RKO (cell line): ENCODE results near the gene IL21R.
"Not testable (repeated sequence)": the region's sequence is repeated elsewhere in the genome, so short reads cannot be mapped to it uniquely, and the experiment has no call there.

Source experiments
- DNase-seq: peaks from one replicate; pipeline ENCODE4 v3.0.0-alpha.2; 2016; ENCODE audit warnings: low spot score

Gene IL21R

GRCh38 chr16:27374804-27375425 is 27.1 kb upstream of the IL21R start:
- peak; percentile 87 for DNase-seq

- DNase-seq, result no peak
These were observed 24.1 kb upstream of the IL21R start for GRCh38 chr16:27377666-27378485.

GRCh38 chr16:27378871-27379481 is 23.0 kb upstream of the IL21R start:
- no peak for DNase-seq

- no peak for DNase-seq
These were observed 22.1 kb upstream of the IL21R start for GRCh38 chr16:27379919-27380318.

GRCh38 chr16:27381236-27381635 is 20.7 kb upstream of the IL21R start:
- no peak for DNase-seq

- no peak for DNase-seq
These were observed 19.8 kb upstream of the IL21R start for GRCh38 chr16:27381974-27382855.

GRCh38 chr16:27383556-27384243 is 18.3 kb upstream of the IL21R start:
- no peak for DNase-seq

- DNase-seq, result no peak
These were observed 17.5 kb upstream of the IL21R start for GRCh38 chr16:27384425-27384824.

GRCh38 chr16:27385398-27385797 is 16.6 kb upstream of the IL21R start:
- DNase-seq, result no peak

- no peak for DNase-seq
These were observed 15.3 kb upstream of the IL21R start for GRCh38 chr16:27386674-27387073.

- no peak for DNase-seq
These were observed 14.2 kb upstream of the IL21R start for GRCh38 chr16:27387724-27388123.

- no peak for DNase-seq
These were observed 12.6 kb upstream of the IL21R start for GRCh38 chr16:27389272-27389961.

GRCh38 chr16:27390151-27390550 is 11.8 kb upstream of the IL21R start:
- DNase-seq, result no peak

- DNase-seq, result no peak
These were observed 9.3 kb upstream of the IL21R start for GRCh38 chr16:27392671-27393070.

GRCh38 chr16:27394516-27394915 is 7.5 kb upstream of the IL21R start:
- DNase-seq, result no peak

- not testable (repeated sequence) for DNase-seq
These were observed 3.6 kb upstream of the IL21R start for GRCh38 chr16:27398341-27398893.

- no peak for DNase-seq
These were observed 2.8 kb upstream of the IL21R start for GRCh38 chr16:27398894-27399853.

- no peak for DNase-seq
These were observed 2.0 kb upstream of the IL21R start for GRCh38 chr16:27399969-27400368.
